ENCODE data around the gene CRKL.

Gene CRKL

GRCh38 chr22:20916916-20917810 lies at the start of gene CRKL:
Gene CRKL, plus strand, starts transcription at chr22:20917407. Its CDS starts 528 bp downstream, at chr22:20917935.
- peak within 1 kb of the TSS; percentile 99 for H3K4me3 ChIP-seq (replicated peaks; ENCODE audit: low read depth, low read length)
- peak; percentile 97 for TF ChIP-seq CTCF (IDR thresholded peaks at IDR 0.05; ENCODE audit: low read depth, low read length, missing control alignments)
- DNase-seq (ENCODE audit: extremely low read depth, low read depth), result peak; percentile 87

- H3K4me3 ChIP-seq (replicated peaks; ENCODE audit: low read depth, low read length), result no peak overlapping the region
- TF ChIP-seq CTCF (IDR thresholded peaks at IDR 0.05; ENCODE audit: low read depth, low read length, missing control alignments), result no peak
- DNase-seq (ENCODE audit: extremely low read depth, low read depth), result peak; percentile 42
Observed at GRCh38 chr22:20868025-20868962, 48.9 kb upstream of the CRKL start.

GRCh38 chr22:20869234-20869633 lies 48.0 kb upstream of the CRKL start:
- no peak for DNase-seq (ENCODE audit: extremely low read depth, low read depth)
- no peak overlapping the region for H3K4me3 ChIP-seq (replicated peaks; ENCODE audit: low read depth, low read length)
- no peak for TF ChIP-seq CTCF (IDR thresholded peaks at IDR 0.05; ENCODE audit: low read depth, low read length, missing control alignments)

GRCh38 chr22:20873214-20873613 lies 44.0 kb upstream of the CRKL start:
- DNase-seq (ENCODE audit: extremely low read depth, low read depth), result no peak
- H3K4me3 ChIP-seq (replicated peaks; ENCODE audit: low read depth, low read length), result no peak overlapping the region
- TF ChIP-seq CTCF (IDR thresholded peaks at IDR 0.05; ENCODE audit: low read depth, low read length, missing control alignments), result no peak

GRCh38 chr22:20875296-20875695 lies 41.9 kb upstream of the CRKL start:
- no peak for TF ChIP-seq CTCF (IDR thresholded peaks at IDR 0.05; ENCODE audit: low read depth, low read length, missing control alignments)
- DNase-seq (ENCODE audit: extremely low read depth, low read depth), result no peak
- H3K4me3 ChIP-seq (replicated peaks; ENCODE audit: low read depth, low read length), result no peak overlapping the region

GRCh38 chr22:20877715-20878114 lies 39.5 kb upstream of the CRKL start:
- no peak for DNase-seq (ENCODE audit: extremely low read depth, low read depth)
- no peak overlapping the region for H3K4me3 ChIP-seq (replicated peaks; ENCODE audit: low read depth, low read length)
- TF ChIP-seq CTCF (IDR thresholded peaks at IDR 0.05; ENCODE audit: low read depth, low read length, missing control alignments), result no peak
